ENCODE data around the gene SRRT. TPM values are rescaled to one million over a fixed set of nuclear protein-coding genes. Genes with fewer than 3 reads are reported as not detected.

The SRRT gene
- polyA plus RNA-seq, 3 donors, result 136 to 156 (median 154) TPM

GRCh38 chr7:100879685-100880261 lies 4.9 kb downstream of the SRRT start:
- no peak for DNase-seq (ENCODE audit: low read depth in 3 of 3, low spot score in 2 of 3)

- no peak for DNase-seq (ENCODE audit: low read depth in 3 of 3, low spot score in 2 of 3)
Observed at GRCh38 chr7:100880645-100881044, 5.7 kb downstream of the SRRT start.

GRCh38 chr7:100881136-100881535 lies 6.2 kb downstream of the SRRT start:
- DNase-seq (ENCODE audit: low read depth in 3 of 3, low spot score in 2 of 3), result no peak

GRCh38 chr7:100882201-100882600 lies 7.3 kb downstream of the SRRT start:
- no peak for DNase-seq (ENCODE audit: low read depth in 3 of 3, low spot score in 2 of 3)

- DNase-seq (ENCODE audit: low read depth in 3 of 3, low spot score in 2 of 3), result no peak
Observed at GRCh38 chr7:100882785-100883526, 8.1 kb downstream of the SRRT start.

GRCh38 chr7:100884736-100885439 lies 10.0 kb downstream of the SRRT start:
- DNase-seq (ENCODE audit: low read depth in 3 of 3, low spot score in 2 of 3), result no peak

- no peak for DNase-seq (ENCODE audit: low read depth in 3 of 3, low spot score in 2 of 3)
Observed at GRCh38 chr7:100885440-100886141, 10.7 kb downstream of the SRRT start.

- DNase-seq (ENCODE audit: low read depth in 3 of 3, low spot score in 2 of 3), result no peak
Observed at GRCh38 chr7:100886142-100886935, 11.4 kb downstream of the SRRT start.

GRCh38 chr7:100886936-100887515 lies 12.1 kb downstream of the SRRT start:
- DNase-seq (ENCODE audit: low read depth in 3 of 3, low spot score in 2 of 3), result no peak

- DNase-seq (ENCODE audit: low read depth in 3 of 3, low spot score in 2 of 3), result no peak
Observed at GRCh38 chr7:100887516-100888290, 12.8 kb downstream of the SRRT start.

- DNase-seq (ENCODE audit: low read depth in 3 of 3, low spot score in 2 of 3), result no peak
Observed at GRCh38 chr7:100888291-100888987, 13.5 kb downstream of the SRRT start.

- no peak for DNase-seq (ENCODE audit: low read depth in 3 of 3, low spot score in 2 of 3)
Observed at GRCh38 chr7:100888988-100889750, 14.3 kb downstream of the SRRT start, which contains the start of gene UFSP1. Gene UFSP1 (minus strand): TSS chr7:100889715. CDS start chr7:100889271, 444 bp downstream.

GRCh38 chr7:100890653-100891567 lies 16.0 kb downstream of the SRRT start:
- DNase-seq (ENCODE audit: low read depth in 3 of 3, low spot score in 2 of 3), result no peak

GRCh38 chr7:100891568-100892247 lies 16.8 kb downstream of the SRRT start:
- DNase-seq (ENCODE audit: low read depth in 3 of 3, low spot score in 2 of 3), result no peak

- no peak for DNase-seq (ENCODE audit: low read depth in 3 of 3, low spot score in 2 of 3)
Observed at GRCh38 chr7:100892364-100893317, 17.7 kb downstream of the SRRT start.
